Measurements from ENCODE around the gene DRC7.
"Not testable (repeated sequence)": the region's sequence is repeated elsewhere in the genome, so short reads cannot be mapped to it uniquely, and the experiment has no call there.

DRC7 gene

DNA sequence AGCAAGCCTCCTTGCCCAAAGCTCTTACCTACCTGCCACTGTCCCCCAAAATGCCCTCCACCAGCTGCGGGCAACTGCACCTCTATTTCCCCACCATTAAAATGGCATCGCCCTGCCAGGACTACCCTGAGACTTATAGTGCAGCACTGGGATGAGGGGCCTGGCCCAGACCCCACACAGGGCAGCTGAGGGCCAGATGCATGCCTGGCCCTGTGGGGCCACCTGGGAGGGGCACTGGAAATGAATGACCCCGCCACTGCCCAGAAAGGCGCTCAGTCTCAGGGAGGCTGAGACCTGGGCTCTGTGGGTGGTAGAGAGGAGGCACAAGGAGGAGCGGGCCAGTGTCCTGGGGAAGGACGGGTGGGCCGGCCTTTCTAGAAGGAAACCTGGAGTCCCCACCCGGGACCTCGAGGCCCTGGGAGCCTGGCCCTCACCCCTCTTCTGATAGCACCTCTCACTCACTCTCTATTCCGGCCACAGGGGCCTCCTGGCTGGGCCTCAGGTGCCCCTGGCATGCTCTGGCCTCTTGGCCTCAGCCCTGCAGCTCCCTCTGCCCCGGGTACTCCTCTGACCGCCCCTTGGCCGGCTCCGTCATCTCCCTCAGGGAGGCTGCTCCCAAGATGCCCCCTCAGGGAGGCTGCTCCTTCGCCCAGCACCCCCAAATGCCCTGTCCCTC is 67.9 kb downstream of the DRC7 start:
- no peak for DNase-seq (ENCODE audit: low read depth in 2 of 2)

DNA sequence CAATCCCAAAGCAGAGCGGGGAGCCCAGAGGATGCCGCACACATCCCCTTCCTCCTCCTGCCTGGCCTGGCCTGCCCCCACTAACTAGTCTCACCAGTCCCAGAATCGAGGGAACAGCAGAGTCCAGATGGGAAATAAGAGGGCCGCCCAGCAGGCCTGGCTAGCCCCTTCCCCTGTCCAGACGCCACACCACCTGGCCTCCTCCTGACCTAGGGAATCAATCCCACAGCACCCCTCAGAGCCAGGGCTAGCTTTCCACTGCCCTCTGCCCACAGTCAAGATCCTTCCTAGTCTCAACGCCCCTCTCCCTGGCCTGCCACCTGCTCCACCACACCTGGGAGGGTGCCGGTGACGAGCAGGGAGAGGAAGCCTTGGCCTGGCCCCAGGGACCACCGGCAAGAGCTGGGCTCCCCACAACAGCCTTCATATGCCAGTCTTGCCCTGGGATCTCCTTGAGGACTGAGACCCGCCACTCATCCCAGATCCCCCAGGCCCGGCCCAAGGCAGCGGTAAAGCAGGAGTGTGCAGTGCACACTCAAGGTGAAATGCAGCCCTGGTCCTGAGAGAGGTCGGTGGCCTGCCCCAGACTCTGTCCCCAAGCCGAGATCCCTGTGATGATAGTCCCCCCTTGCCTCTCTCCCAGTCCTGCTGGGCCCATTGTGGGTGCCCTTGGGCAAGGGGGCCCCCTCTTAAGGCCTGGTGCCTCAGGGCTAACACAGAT is 68.8 kb downstream of the DRC7 start:
- DNase-seq (ENCODE audit: low read depth in 2 of 2) = no peak

DNA sequence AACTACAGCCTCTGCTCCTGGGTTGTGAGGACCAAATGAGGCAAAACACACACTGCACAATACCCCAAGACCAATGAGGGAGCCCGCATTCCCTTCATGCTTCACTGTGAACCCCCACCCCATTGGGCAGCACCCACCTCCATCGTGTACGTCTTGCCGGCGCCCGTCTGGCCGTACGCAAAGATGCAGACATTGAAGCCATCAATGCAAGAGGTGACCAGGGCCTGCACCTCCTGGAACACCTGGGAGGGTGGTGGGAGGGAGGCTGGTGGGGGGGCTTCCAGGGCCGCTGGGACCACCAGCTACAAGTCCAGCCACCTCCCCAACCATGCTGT is 69.4 kb downstream of the DRC7 start:
- no peak for DNase-seq (ENCODE audit: low read depth in 2 of 2)

DNA sequence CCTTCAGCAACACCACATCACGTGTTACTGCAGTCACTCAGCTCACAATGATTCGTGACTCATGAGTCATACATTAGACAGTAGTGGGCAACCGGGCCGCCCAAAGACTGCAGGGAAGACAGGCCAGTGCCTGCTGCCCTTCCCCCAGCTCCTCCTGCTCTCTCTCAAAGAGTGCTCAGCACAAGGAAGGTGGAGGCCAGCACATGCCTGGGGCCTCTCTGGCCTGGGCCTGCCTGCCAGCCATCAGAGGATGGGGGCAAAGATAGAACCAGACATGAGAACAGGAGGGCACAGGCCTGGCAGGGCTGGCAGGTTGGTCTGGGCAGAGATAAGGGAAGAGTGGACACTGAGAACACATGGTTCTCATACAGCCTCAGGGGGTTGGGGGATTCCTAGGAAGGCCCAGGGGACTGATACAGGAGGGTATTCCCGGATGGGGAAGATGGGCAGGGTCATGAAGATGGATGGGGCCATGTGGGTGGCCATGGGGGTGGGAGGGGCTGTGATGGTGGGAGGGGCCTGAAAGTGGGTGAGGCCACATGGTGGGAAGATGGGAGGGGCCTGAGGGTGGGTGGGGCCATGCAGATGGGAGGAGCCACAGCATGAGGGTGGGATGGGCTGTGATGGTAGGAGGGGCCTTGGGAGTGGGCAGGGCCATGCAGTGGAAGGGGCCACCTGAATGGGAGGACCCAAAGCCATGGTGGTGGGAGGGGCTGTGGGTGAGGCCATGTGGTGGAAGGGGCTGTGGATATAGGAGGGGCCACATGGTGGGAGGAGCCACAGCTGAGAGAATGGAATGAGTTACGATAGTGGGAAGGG is 69.9 kb downstream of the DRC7 start:
- no peak for DNase-seq (ENCODE audit: low read depth in 2 of 2)

GRCh38 chr16:57765160-57765728 is 70.6 kb downstream of the DRC7 start:
- DNase-seq (ENCODE audit: low read depth in 2 of 2) = no peak

DNA sequence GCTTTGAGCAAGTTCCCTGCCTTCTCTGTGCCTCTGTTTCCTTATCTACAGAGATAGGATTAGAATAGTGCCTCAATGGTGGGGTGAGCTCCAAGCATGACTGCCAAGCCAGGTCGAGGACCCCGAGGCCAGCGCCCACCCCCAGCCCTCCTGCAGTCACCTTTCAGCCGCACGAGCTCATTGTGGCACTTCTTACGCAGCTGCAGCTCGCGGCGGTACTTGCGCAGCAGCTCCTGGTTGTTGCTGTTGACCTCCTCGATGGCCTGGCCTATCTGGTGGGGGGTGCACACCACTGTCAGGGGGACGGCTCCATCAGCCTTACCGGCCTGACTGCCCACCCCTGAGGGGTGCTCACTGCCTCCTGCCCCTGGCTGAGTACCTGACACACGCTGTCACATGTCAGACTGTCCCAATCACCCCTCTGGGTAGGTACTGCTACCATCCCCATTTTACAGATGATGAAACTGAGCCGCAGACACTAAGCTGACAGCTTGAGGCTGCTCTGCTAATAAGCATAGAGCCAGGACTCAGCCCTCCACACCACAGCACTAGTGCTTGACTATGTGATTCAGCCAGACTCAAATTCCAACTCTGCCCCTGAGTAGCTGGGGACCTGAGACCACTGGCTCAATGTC is 72.2 kb downstream of the DRC7 start:
- no peak for DNase-seq (ENCODE audit: low read depth in 2 of 2)

DNA sequence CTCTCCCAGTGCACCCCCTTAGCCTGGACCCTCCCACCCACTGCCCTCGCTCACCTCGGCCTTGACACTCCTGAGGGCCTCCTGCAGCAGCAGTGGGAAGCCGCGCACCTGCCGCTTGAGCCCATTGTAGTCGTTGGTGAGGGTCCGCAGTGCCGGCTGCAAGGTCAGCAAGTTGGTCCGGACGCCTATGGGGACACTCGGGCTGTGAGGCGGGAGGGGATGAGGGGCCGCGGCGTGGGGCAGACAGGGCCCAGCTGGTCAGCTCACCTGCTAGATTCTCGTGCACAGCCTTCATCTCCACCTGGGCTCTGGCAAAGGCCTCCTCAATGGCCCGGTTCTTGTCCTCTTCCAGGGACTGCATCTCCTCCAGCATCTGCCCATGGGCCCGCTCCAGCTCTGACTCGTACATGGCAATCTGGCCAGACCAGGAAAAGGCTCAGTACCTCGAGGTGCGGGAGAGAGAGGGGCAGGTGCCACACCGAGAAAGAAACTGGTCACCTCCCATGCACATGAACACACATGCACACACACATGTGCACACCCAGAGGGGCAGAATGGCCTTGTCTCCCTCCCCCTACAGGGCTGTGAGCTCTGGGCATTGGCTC is 75.0 kb downstream of the DRC7 start:
- DNase-seq (ENCODE audit: low read depth in 2 of 2) = no peak

DNA sequence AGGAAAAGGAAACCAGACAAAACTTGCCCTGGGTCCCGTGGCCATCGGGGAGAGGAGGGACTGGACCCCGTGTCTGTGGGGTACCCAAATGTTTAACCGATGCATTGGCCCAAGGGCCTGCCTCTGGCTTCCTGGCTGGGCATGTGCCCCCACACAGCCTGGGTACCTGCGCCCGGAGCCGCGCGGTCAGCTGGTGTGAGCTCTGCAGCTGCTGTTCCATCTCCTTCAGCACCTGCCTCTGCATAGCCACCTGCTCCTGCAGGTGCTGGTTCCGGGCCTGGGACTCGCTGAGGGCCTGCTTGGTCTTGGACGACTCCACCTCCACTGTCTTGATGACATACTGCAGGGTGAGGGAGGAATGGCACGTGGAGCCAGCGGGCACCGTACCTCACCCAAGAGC is 75.8 kb downstream of the DRC7 start:
- DNase-seq (ENCODE audit: low read depth in 2 of 2) = no peak

DNA sequence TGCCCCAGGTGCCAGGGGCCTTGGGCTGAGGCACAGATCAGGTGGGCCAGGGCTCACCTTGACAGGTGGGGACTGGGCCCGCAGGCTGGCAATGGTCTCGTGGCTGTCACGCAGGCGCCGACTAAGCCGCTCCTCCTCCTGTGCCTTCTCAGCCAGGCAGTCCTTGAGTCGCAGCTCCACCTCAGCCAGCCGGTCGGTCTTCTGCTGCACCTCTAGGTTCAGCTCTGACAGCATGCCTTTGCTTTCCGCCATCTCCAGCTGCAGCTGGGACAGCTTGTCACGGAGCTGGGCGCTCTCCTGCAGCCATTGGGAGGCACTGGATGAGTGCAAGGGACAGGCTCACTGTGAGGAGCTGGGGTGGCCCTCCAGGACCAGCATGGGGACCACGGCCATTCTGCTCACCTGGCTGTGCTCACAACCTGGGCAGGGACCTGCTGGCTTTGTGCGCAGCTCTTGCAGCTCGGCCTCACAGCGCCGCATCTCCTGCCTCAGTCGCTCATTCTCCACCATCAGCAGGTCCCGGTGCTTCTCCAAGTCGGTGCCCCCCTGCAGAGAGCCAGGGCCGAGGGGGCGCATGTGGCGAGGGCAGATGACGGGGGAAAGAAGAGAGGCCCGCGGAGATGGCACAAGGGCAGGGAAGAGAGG is 76.7 kb downstream of the DRC7 start:
- DNase-seq (ENCODE audit: low read depth in 2 of 2) = no peak

DNA sequence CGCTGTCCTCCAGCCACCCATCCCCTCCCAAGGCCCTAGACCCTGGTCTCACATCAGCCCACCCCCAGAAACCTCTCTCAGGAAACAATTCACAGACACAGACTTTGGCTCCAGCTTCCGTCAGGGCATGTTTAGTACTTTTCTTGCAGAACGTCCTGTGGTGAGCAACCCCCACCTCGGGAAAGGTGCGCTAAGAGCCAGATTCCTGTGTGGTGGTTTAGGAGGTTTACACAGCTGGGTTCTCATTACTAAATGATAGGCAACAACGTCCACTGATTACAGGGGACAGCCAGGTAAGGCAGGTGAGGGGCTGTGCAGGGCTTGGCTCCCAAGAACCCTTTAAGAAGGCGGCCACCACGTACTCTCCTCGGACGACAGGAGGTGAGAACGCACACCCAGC is 78.4 kb downstream of the DRC7 start:
- no peak for DNase-seq (ENCODE audit: low read depth in 2 of 2)

DNA sequence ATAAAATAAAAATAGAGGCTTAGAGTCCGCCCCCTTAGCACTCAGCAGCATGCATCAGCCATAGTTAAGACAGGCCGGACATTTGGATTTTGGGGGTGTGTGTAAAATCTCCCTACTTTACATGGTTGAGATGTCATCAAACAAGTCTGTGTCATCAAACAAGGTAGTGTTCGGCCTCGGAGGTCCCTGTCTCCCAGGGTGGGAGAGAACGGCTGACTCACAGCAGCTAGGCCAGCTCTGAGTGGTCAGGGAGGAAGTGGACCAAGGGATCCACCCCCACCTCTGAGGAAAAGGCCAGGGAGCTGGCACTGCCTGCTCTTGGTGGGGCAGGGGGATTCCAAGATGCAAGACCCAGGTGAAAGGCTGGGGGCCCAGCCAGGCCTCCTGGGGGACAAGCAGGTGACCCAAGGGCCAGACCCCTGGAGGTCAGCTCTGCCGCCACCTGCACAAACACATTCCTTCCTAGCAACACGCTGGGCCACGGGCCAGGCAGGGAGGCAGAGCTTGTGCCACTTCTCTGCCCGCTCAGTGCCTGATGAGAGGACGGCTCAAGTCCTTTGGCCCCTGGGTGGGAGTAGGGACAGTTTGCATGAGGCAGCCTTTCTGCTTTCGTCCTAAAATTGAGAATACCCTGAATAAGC is 79.2 kb downstream of the DRC7 start:
- DNase-seq (ENCODE audit: low read depth in 2 of 2) = no peak

DNA sequence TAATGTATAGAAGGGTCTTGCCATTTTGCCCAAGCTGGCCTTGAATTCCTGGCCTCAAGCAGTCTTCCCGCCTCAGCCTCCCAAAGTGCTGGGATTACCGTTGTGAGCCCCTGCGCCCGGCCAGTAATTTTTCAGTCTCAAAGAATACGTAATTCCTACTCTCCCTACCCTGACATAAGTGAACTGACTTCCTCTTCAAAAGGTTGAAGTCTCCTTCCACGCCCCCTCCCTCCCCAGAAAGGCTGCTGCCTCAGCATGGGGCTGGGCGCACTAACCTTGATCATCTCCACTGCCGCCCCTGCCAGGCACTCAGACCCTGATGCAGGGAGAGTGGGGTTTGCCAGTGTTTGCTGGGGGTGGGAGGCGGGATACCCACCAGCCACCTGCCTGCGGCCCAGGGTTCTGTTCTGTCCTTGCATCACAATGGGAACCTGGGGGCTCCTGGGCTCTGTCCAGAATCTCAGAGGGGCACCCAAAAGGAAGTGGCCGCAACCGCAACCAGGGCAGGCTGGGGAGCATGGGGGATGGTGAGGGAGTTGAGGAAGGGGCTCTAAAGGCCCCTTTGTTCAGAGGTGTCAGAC is 80.2 kb downstream of the DRC7 start:
- DNase-seq (ENCODE audit: low read depth in 2 of 2) = no peak

DNA sequence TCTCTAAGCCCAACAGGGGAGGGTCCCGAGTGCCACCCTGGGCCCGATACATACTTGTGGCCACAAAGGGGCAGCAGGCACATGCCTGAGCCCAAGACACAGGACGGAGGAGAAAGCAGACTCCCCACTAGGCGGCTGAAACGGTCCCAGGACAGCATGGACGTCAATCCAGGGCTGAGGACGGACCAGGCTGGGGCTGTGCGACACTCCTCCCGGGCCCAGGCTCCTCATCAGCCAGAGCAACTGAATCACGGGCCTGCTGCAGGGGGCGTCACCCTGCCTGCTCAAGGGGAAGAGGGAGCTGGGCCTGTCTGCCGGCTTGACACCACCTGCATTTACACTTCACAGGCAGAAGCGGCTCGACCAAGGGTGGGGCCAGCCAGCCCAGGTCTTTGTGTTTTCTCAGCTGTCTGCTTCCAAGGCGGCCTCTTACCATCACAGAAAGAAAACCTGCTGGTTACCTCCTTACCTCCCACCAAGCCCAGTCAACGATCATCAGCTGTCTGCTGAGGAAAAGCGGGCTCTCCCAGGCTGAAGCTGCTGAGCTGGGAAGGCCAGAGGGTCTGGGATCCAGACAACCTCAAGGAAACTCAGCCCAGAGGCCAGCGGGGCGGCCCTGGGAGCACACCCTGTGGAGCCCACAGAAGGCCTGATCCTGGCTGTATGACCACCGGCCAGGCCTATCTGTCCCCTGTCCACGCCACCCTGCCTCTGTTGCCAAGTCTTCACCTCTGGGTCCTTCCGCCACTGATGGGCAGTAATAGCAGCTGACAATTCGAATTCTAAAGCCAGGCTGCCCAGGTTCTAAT is 81.3 kb downstream of the DRC7 start:
- DNase-seq (ENCODE audit: low read depth in 2 of 2) = no peak

- no peak for DNase-seq (ENCODE audit: low read depth in 2 of 2)
Measured at GRCh38 chr16:57778658-57779057, 84.1 kb downstream of the DRC7 start.

DNA sequence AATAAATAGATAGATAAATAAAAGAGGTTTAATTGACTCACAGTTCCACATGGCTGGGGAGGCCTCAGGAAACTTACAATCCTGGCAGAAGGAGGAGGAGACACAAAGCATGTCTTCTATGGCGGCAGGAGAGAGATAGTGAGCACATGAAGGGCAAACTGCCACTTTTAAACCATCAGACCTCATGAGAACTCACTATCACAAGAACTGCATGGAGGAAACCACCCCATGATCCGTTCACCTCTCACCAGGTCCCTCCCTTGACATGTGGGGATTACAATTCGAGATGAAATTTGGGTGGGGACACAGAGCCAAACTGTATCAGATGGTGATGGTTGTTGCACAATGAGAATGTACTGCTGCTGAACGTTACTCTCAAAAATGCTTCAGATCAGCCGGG is 85.2 kb downstream of the DRC7 start:
- DNase-seq (ENCODE audit: low read depth in 2 of 2) = not testable (repeated sequence)

GRCh38 chr16:57781349-57781740 is 86.7 kb downstream of the DRC7 start:
- DNase-seq (ENCODE audit: low read depth in 2 of 2) = no peak

Measured in stimulated activated CD8-positive, alpha-beta memory T cell treated with anti-CD3 and anti-CD28 coated beads, Interleukin-7, amount 100 ng/mL, for 1 hour (primary cell).